Neural progenitor cell (in vitro differentiated cells): ENCODE measurements around the gene GABBR2.
A peak's percentile ranks its signal among the peaks of the same experiment; 100 is the strongest.

ENCODE experiments used
- EZH2 ChIP-seq: fragments of 200-600 bp; sonication (generic); IDR thresholded peaks from 2 replicates; pipeline ENCODE4 v1.6.1; 2017; ENCODE audit warnings: antibody characterized with exemption, mild to moderate bottlenecking, moderate library complexity
- TF ChIP-seq, protein P1 (sequence below): fragments of 200-600 bp; sonication (generic); IDR thresholded peaks from 2 replicates; pipeline ENCODE4 v1.5.1; 2017; ENCODE audit warnings: antibody characterized with exemption, mild to moderate bottlenecking

DNA sequence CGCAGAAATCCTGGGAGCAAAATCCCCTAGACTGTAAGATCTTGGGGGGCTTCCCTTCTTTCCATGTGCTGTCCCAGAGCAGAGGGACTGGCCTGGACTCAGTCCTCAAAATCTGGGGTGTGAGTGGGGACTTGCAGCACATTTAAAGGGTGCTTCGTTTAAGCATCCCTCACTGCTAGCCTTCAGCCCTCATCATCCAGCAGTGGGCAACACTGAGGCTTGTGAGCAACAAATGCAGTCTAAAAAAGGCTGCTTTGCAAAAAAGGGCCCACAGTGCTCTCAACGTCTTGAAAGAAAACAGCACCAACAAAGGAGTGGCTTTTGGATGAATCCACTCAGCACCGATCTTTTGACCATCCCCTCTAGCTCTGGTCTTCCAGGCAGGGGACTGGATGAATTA, 325.0 kb downstream of the GABBR2 start:
- TF ChIP-seq, protein P1, sequence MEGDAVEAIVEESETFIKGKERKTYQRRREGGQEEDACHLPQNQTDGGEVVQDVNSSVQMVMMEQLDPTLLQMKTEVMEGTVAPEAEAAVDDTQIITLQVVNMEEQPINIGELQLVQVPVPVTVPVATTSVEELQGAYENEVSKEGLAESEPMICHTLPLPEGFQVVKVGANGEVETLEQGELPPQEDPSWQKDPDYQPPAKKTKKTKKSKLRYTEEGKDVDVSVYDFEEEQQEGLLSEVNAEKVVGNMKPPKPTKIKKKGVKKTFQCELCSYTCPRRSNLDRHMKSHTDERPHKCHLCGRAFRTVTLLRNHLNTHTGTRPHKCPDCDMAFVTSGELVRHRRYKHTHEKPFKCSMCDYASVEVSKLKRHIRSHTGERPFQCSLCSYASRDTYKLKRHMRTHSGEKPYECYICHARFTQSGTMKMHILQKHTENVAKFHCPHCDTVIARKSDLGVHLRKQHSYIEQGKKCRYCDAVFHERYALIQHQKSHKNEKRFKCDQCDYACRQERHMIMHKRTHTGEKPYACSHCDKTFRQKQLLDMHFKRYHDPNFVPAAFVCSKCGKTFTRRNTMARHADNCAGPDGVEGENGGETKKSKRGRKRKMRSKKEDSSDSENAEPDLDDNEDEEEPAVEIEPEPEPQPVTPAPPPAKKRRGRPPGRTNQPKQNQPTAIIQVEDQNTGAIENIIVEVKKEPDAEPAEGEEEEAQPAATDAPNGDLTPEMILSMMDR, result peak; percentile 35
- no peak for TF ChIP-seq EZH2
